Loucy (cell line): ENCODE measurements around the gene KCNK7.

Source experiments
- CTCF ChIP-seq: fragments of 200-600 bp; sonication (generic); conservative IDR thresholded peaks from 2 replicates; pipeline ENCODE4 v1.5.1; 2014; ENCODE audit warnings: mild to moderate bottlenecking, antibody characterized with exemption, low read length
- EZH2phosphoT487 ChIP-seq: fragments of 200-600 bp; IDR thresholded peaks from 2 replicates; pipeline ENCODE4 v1.6.1; 2018; ENCODE audit warnings: antibody characterized with exemption, mild to moderate bottlenecking, moderate library complexity, borderline replicate concordance

DNA sequence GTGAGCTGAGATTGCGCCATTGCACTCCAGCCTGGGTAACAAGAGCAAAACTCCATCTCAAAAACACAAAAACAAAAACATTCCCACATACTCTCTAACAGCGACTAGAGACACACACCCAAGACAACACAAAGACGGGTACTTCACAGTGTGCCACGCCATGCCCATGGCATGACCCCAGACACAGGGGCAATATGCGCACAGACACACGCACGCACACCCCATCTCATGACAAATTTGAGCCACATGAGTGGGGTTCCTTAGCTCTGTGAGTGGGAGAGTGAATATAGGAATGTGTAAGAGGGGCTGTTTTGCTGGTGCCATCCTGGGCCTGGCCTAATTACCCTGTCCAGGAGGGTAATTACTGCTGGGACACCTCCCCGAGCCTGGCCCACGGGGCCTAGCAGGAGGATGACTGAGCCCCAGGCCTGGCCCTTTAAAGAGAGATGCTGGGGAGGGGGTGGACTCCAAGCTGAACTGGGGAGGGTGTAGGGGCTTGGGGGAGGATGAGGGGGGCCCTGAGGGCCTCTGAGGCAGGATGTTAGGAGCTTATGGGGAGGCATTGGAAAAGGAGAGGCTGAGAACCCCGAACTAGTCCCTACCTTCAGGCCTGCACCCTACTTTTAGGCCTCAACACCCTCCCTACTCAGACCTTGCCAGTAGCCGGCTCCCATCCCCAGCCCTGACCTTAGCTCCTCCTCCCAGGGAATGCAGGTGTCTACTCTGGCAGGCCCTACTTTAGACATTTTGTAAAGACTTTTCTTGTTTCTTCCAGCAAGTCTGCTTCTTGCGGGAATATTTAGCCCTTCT lies 38.9 kb downstream of the KCNK7 start:
- TF ChIP-seq CTCF (no peak), EZH2phosphoT487 (no peak)
